HG03135 (cell line): ENCODE data around the gene SFSWAP.
"Not testable (repeated sequence)": the region's sequence is repeated elsewhere in the genome, so short reads cannot be mapped to it uniquely, and the experiment has no call there.

Source experiments
- ATAC-seq: cut with Tn5 transposase; IDR thresholded peaks from one replicate; pipeline ENCODE4 v1.9.1; 2021; ENCODE audit warnings: mild to moderate bottlenecking, moderate library complexity; ENCODE audit not compliant: unreplicated experiment

Gene SFSWAP

DNA sequence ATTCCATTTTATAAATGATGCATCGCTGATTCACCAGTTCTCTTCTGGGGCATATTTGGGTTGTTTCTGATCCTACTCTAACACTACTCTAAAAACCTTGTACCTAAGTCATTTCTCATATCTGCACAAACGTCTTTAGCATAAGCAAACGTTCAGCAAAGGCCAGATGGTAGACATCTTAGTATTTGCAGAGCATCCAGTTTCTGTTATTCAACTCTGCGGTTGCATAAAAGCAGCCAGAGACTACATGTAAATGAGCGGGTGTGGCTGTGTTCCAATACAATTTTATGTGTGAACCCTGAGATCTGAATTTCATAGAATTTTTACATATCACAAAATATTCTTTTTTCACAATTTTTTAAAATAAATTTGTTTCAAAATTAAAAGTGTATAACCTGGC lies 94.5 kb downstream of the SFSWAP start:
- ATAC-seq, result no peak

DNA sequence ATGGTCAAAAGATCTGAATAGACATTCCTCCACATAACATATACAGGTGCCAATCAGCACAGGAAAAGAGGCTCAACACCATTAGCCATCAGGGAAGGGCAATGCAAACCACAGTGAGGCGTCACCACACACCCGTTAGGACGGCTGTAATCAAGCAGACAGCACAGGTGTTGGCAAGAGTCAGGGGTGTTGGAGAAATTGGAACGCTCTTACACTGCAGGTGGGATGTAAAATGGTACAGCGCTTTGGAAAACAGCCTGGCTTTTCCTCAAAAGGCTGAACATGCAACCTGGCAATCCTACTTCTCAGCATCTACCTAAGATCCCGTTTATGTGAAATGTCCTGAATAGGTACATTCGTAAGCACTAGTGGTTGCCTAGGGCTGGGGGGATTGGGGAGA lies 95.8 kb downstream of the SFSWAP start:
- ATAC-seq, result no peak

DNA sequence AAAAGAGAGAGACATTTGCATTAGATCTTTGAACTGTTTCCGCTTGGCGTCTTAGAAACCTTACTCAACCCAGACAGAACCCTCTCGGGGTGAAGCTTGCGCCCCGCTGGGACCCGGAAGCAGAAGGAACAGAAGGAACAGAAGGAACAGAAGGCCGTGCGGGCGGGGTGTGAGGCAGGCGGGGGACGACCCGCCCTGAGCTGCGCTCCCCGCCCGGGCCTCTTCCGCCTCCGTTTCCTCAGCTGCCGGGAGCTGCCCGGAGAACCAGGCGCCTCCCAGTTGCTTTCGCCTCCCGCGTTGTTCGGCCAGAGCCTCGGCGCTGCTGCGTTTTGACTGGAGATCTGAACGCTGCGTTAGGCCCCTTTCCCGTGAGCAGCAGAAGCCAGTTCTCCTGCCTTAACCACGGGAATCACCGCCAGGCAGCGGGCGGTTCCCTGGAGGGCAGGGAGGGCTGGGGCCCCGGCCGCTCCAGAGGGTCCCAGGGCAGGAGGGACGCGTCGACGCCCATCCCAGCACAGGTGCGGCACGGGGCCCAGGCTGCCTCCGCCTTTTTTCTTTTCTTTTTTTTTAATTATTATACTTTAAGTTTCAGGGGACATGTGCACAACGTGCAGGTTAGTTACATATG lies 98.0 kb downstream of the SFSWAP start:
- ATAC-seq, result no peak

DNA sequence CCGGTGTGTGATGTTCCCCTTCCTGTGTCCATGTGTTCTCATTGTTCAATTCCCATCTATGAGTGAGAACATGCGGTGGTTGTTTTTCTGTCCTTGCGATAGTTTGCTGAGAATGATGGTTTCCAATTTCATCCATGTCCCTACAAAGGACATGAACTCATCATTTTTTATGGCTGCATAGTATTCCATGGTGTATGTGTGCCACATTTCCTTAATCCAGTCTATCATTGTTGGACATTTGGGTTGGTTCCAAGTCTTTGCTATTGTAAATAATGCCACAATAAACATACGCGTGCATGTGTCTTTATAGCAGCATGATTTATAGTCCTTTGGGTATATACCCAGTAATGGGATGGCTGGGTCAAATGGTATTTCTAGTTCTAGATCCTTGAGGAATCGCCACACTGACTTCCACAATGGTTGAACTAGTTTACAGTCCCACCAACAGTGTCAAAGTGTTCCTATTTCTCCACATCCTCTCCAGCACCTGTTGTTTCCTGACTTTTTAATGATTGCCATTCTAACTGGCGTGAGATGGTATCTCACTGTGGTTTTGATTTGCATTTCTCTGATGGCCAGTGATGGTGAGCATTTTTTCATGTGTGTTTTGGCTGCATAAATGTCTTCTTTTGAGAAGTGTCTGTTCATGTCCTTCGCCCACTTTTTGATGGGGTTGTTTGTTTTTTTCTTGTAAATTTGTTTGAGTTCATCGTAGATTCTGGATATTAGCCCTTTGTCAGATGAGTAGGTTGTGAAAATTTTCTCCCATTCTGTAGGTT lies 98.8 kb downstream of the SFSWAP start:
- ATAC-seq, result not testable (repeated sequence)

DNA sequence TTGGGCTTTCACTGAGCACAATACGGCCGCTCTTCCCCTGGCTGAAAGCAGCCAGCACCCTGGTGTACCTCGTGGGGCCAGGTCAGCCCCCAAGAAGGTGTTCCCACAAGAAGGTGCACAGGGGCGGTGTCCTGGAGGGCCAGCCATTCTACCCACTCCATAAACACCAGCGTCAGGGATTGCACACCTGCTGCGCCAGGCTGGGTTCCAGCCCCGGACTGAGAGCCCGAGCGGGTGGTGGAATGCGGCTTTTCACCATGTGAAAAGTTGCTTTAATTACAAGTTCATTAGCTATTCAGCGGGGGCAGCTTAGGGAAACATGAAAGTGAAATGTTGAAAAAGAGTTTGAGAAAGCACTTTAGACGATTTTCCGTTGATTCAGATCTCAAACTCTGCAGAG lies 99.8 kb downstream of the SFSWAP start:
- ATAC-seq, result no peak

DNA sequence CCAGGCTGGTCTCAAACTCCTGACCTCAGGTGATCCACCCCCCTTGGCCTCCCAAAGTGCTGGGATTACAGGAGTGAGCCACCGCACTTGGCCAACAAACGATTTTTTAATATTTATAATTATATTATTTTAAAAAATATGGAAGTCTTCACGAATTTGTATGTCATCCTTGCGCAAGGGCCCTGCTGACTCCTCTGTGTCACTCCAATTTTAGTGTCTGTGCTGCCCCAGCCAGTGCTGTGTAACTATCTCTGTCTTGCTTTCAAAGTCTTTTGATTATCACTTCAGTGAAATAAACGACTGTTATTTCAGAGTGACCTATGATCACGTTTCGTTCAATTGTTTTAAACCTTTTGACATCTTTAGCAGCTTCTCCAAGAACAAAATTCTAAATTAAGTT lies 104.2 kb downstream of the SFSWAP start:
- no peak for ATAC-seq

DNA sequence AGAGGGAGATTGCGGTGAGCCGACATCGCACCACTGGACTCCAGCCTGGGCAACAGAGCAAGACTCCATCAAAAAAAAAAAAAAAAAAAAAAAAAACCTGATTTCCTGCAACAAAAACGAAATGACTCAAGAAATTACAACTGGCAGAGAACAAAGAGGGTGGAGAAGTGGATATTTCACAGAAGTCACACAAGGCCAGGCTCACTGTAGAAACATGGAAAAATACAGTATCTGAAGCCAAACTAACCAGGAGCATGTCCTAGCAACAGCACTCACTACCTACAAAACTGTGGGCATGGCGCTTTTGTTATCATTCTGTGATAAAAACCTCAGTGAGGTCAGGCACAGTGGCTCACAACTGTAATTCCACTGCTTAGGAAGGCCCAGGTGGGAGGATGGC lies 105.6 kb downstream of the SFSWAP start:
- no peak for ATAC-seq

DNA sequence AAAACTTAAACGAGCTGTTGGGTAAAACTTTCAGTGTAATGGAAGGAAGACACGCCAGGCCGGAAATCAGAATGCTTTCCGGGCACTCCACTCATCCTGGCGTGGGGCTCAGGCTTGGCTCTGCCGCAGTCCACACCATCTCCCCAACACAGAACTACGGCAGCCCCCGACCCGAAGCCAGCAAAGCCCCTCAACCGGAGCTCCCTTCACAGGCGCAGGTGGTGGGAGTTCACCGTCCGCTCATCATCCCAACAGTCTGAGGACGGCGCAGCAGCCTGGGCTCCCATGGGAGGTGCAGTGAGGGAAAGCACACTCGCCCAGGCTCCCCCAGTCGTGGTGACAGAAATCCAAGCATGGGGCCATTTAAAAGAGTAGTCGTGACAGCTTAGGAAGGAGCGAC lies 106.4 kb downstream of the SFSWAP start:
- ATAC-seq, result no peak

DNA sequence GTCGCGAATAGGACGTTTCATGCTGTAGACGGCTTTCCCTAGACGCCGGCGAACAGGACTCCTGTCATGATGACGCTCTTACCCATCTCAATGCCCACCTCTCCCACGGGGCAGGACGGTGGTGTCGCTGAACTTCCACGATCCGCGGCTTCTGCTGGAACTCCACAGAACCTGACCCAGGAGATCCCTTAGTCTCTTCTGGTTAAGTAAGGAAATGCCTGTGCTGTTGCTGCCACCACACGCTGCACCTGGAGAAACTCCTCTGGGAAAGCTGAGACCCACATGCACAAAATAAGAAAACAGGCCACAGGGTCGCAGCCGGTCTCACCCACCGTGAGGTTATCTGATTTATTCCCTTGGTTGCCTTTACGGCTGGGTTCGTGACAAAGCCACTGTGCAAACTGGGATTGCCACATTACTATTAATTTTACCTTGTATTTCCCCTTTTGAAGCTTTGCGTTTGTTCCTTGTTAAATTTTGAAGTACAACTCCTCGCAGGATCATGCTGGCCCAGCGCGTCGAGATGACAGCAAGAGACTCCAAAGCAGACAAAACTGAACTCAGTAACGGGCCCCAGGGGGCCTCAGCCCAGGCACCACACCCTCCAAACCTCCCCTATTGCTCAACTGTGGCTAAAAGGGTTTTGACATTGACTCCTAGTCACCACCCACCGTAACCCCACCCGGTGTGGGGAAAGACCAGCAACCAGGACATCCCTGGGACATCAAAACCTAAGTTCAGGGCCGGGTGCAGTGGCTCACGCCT lies 108.1 kb downstream of the SFSWAP start:
- no peak for ATAC-seq

DNA sequence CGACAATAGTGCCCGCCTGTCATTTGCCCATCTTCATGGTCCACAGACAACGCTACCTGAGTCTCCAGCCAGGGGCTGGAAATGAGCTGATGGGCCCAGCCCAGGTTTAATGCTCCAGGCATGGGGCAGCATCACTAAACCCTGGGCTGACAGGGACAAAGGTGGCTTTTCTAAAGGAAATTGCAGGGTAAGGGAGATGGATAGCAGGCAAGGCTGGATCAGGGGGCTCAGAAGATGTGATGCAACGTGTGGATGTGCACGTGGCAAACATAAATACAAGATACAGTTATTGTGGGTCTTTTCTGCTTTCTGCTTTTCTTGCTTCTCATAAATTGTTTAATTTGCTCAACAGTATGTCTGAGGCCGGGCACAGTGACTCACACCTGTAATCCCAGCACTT lies 113.6 kb downstream of the SFSWAP start:
- no peak for ATAC-seq

DNA sequence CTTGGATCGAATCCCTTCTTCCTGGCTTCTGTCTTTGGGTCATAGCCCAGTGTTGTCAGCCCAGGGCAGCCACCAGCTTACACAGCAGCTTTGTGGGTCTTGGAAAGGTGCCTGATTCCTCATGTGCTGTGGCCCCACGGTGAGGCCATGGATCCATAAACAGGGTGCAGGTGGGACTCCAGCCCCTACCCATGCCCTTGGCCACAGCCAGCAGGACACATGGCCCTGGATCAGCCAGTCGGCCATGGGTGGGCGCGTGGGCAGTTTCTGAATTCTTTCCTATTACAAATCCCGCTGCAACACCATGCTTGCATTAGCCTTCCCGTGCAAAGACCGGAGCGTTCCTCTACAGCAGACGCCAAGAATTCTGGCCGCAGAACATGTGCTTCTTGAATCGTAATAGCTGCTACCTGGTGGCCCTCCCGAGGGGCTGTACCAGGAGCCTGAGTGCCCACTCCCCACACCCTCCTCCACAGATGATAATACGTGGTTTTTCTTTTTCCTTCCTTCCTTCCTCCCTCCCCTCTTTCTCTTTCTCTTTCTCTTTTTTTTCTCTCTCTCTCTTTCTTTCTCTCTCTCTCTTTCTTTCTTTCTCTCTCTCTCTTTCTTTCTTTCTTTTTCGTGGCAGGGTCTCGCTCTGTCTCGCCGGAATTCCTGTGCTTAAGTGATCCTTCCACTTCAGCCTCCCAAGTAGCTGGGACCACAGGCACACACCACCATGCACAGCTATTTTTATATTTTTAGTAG lies 114.4 kb downstream of the SFSWAP start:
- ATAC-seq, result no peak

DNA sequence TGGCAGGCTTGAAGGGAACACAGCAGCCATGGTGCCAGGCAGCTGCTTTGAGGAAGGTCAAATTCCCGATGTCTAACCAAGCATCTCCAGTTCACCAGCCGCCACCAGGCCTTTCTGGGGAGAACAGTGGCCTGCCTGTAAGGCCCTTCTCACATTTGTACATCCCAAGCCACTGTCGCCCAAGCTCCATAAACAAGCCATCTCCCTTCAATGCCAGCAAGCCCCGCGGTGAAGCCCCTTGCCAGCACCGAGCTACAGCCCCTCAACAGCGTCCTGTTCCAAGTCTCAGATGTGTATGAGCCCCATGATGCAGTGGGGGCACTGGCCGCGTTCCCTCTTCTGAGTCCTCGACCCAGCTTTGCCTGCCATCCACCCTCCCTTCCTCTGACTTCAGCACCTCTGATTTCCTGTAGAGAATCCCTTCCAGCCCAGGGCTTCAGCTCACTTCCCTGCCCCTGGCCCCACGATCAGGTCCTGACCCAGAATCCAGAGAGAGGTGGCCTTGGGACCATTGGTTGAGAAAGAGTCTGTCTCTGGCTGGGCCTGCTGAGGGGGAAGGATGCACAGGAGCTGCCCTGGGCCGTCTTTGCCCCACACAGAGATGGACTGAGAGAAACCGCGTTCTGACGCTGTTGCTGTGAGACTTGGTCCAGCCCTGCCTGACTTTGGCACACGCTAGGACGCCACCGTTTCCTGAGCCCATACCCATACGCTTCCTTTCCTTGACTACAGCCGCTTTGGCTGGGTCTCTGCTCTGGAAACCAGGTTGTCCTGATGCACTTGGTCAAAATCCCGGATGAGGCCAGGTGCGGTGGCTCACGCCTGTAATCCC lies 115.4 kb downstream of the SFSWAP start:
- ATAC-seq, result no peak

DNA sequence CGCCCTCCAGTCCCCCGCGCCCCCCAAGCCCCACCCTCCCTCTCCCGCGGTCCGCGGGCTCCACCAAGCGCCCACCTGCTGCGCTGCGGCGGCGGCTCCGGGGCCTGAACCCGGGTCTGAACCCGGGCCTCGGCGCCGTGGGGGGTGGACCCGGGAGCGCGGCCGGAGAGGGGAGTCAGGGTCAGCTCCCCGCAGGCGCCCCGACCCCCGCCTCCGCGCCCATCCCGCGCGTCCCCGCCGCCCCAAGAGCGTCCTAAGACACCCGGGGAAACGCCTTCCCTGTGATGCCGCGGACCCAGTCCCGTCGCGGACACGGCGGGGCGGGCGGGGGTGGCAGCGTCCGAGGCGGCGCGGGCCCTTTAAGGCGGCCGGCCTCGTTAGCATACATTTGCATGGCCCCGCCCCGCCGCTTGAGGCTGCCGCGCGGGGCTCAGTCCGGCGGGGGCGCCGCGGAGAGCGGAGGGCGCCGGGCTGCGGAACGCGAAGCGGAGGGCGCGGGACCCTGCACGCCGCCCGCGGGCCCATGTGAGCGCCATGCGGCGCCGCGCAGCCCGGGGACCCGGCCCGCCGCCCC lies 117.2 kb downstream of the SFSWAP start, which contains the start of gene MMP17:
Gene MMP17 (plus strand): TSS at position 433 of the 574 bp plus-strand sequence. CDS start 102 bp downstream, at position 535.
- ATAC-seq, result peak; percentile 51

DNA sequence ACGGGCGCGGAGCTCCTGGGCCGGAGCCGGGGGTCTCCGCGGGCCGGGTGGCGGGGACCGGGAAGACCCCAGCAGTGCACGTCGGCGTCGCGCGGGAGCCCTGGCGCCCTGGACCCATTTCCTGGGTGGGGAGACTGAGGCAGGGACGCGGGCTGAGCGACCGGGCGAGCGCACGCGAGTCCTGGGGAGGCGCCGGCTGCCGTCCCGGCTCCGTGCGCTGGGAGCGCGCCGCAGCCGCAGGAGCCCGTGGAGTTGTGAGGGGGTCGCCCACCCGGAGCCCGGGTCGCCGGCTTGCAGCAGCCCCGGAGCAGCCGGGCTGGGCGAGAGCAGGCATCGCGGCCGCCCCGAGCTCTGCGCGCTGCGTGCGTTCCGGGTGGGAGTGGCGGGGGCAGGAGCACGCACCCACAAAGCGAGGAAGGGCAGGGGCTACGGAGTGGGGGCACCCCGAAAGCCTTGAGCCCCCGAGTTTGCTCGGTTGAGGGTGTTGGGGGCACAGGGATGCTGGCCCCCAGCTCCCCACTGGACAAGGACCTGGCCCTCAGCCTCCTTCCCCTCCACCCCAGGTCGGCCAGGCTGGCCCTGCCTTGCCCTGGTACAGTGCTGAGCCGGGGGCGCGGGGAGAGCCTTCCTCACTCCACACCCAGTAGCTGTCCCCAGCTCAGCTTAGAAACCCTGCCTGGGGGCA lies 117.9 kb downstream of the SFSWAP start:
- ATAC-seq, result no peak

DNA sequence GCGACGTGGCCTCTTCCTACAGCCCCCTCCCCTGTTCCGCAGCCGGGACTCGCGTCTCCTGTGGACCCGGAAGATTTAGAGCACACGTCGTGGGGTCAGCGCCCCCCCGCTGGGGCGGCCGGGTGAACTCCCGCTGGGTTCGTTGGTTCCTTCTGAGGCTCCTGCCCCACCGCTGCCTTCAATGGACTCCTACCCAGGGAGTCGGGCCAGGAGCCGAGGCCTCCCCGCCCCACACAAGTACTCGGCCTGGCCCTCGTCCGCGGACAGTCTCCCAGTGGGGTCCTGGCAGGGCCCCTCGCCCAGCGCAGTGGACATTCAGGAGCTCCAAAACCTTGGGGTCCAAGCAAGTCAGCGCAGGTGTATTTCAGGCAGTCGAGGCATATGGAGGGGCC lies 118.5 kb downstream of the SFSWAP start:
- no peak for ATAC-seq

DNA sequence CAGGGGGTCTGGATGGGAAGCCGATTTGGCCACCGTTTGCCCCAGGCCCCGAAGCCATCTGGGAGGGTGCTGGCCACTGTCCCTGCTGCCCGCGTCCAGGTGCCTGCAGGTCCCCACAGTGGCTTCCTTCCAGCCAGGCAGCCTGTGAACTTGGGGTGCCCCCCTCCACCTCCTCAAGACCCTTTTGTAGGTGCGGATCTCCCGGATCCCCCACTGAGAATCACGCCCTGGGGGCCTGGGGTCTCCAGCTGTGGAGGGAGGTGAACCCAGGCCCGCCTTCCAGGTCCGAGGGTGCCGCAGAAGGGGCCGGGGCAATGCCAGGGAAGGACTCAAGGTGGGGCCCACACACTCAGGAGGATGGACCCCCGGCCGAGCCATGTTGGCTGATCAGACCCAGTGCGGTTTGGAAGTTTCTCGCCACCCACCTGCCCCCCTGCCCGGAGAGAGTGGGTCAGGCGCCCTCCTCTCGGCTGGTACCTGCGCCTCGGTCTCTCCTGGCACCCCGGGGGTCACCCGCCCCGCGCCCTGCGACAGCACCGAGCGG lies 119.0 kb downstream of the SFSWAP start:
- ATAC-seq, result no peak

DNA sequence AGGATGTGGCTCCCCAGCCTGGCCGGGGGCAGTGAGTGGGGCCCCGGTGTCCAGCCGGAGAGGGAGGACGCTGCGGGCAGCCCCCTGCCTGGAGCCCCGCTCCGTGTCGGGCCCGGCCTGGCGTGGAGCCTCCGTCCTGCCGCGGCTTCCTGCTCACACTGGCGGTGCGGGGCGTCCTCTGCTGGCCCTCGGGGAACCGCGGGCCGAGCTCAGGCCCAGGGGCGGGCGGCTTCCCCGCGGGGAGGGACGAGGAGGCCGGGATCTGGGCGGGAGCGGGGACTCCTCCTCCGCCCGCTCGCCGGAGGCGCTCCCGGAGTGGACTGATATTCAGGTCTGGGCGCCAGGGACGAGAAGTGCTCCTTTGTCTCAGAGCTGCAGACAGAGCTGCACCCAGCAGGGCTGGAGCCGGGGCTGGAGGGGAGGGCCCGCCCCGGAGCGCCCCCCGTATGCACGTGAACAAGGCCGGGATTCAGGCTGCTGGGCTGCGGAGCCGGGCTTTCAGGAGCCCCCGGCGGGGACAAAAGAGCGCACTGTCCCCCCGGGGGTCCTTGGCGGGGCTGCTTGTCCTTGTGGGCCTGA lies 119.5 kb downstream of the SFSWAP start:
- no peak for ATAC-seq

DNA sequence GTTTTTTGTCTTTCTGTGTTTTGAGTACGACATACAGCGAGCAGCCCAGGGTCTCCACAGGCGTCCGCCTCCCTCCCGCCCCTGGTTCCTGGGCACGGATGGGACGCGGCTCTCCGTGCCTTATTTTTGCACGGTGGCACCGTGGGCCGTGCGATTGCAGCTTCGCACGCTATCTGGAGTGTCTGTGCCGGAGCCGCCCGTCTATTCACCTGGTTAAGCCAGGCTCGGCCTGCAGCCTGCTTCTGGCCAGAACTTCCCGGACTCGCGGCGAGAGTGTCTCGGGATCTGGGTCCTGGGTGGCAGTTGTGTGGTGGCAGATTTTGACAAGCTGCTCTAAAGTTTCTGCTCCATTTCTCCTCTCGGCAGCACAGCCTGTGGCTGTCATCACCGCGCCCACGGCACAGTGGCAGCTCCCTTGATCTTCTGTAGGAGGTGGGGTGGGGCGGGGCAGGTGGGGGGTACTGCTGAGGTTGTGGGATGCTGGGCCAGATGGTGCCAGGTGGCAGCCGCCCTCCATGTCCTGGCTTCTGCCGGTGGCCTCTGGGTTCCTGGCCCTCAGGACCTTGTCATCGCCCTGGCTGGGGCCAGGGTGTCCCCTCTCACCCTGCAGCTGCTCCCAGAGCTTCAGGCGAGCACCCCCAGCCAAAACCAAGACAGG lies 120.2 kb downstream of the SFSWAP start:
- ATAC-seq, result no peak
